Urinary bladder (tissue), 4 donors: ENCODE measurements around the gene CLCN3. TPM values are rescaled to one million over a fixed set of nuclear protein-coding genes. Genes with fewer than 3 reads are reported as not detected.
"Not testable (repeated sequence)": the region's sequence is repeated elsewhere in the genome, so short reads cannot be mapped to it uniquely, and the experiment has no call there.

ENCODE experiments used
- DNase-seq: peaks from one replicate; pipeline ENCODE4 v3.0.0-alpha.2; 2015; ENCODE audit errors: extremely low spot score
- H3K27ac ChIP-seq: one replicate; pipeline ENCODE4 v1.5.1; 2013; ENCODE audit warnings: low read depth, mild to moderate bottlenecking, moderate library complexity
- H3K36me3 ChIP-seq: one replicate; pipeline ENCODE4 v1.6.1; 2013; ENCODE audit warnings: mild to moderate bottlenecking, moderate library complexity; ENCODE audit not compliant: insufficient read depth
- H3K4me1 ChIP-seq: one replicate; pipeline ENCODE4 v1.6.1; 2013; ENCODE audit warnings: mild to moderate bottlenecking, moderate library complexity; ENCODE audit not compliant: insufficient read depth
- H3K4me3 ChIP-seq: one replicate; pipeline ENCODE4 v1.5.1; 2013; ENCODE audit warnings: low read depth, low read length
- WGBS: extraction: QIAGEN DNeasy Blood & Tissue Kit; methylation state at CpG from one replicate; pipeline ENCODE4 v1.1.7; 2013; 5-methylcytosine and 5-hydroxymethylcytosine counted together
- polyA plus RNA-seq: library from polyadenylated mRNA; stranded (reverse); fragments of 200-250 nt; gene quantifications from one replicate; pipeline ENCODE4 v1.2.3, GENCODE V29; 2013
- total RNA-seq: library from RNA; depleted of rRNA; stranded (reverse); fragments of >200 nt; gene quantifications from one replicate; pipeline ENCODE4 v1.2.3, GENCODE V29; 2014
- donor health status: healthy with polysubstance abuse.
- donor health status: healthy.

The CLCN3 gene
- total and polyA plus RNA-seq, 2 donors = 17.6 to 62.8 TPM

DNA sequence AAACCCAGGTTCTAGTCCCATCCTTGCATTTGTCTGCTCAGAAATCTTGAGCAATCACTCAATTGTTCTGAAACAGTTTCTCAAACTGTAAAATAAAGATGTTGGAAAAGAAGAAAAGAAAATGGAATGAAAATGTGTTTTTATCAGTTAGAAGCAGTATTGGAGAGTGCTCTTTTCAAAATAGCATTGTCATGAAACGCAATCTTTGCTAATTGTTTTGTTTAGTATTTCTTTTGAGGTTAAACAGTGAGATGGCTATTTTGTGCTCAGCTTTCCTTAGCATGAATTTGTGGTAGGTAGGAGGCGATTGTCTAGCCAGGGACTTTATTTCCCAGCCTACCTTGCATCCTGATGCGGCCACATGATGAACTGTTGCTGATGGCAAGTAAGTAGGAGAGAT is 148.0 kb downstream of the CLCN3 start:
- Histone ChIP-seq H3K4me1 (no peaks in the 10 kb centered on the region), H3K4me3 (no peak overlapping the region), H3K27ac (no peak overlapping the region), H3K36me3 (no peaks in the 10 kb centered on the region)
- DNase-seq = no peak
- 92% methylated on average over 3 of the region's 3 CpGs for WGBS

DNA sequence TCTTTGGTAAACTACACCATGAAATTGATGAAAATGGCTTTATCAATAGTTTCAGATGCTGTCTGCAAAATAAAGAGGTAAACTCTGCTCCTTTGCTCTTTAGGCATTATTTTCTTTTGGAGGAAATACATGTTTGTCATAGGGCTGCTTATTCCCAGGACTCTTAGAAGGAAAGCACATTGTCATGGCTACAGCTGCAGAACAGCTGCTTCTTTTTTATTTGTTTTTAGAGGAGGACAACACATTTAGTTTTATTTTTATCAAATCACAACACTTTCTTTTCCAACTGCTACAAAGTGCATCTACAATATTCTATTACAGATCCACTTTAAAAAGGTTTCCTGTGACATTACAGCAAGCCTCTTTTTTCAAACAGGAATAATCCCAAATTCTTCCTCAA is 150.0 kb downstream of the CLCN3 start:
- DNase-seq = no peak
- Histone ChIP-seq H3K36me3 (no peaks in the 10 kb centered on the region), H3K4me1 (no peaks in the 10 kb centered on the region), H3K27ac (no peak overlapping the region), H3K4me3 (no peak overlapping the region)

DNA sequence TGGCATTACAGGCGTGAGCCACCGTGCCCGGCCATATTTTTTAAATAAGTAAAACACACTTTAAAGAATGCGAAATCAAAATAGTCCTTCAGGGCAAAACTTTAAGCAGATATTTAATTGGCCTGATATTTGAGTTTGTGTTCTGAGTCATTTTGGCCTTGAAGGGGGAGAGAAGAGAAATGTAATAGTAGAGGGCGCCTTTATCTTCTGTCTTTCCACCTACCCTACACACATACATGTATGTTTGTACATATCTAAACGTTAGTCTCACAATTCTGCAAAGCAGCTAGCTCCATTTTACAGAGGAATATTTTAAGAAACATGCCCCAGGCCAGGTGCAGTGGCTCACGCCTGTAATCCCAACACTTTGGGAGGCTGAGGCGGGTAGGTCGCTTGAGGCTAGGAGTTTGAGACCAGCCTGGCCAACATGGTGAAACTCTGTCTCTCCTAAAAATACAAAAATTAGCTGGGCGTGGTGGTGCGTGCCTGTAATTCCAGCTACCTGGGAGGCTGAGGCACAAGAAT is 151.2 kb downstream of the CLCN3 start:
- H3K27ac ChIP-seq, DNase-seq: not testable (repeated sequence)
- 91% methylated on average over 11 of the region's 11 CpGs for WGBS

More for the DNA sequence above, 151.2 kb downstream of the CLCN3 start:
- H3K36me3 ChIP-seq, H3K4me3 ChIP-seq, H3K4me1 ChIP-seq: not testable (repeated sequence)

Other genes with a start within 250 kb of the CLCN3 start
- gene NEK1, start 8.0 kb upstream of the CLCN3 start, total RNA-seq = 40.8 TPM
- 10.0 TPM for gene NEK1, start 8.0 kb upstream of the CLCN3 start, polyA plus RNA-seq
- 23.4 TPM for gene HPF1, start 137.4 kb downstream of the CLCN3 start, total RNA-seq
- 26.3 TPM for gene HPF1, start 137.4 kb downstream of the CLCN3 start, polyA plus RNA-seq